SIG-M5 treated with dmso at 0.1 percent for 504 hours (cell line): ENCODE data around the gene GRID1.
"Not testable (repeated sequence)": the region's sequence is repeated elsewhere in the genome, so short reads cannot be mapped to it uniquely, and the experiment has no call there.

ENCODE experiments used
- DNase-seq: peaks from one replicate; lab custom pipeline; 2025; ENCODE audit not compliant: unreplicated experiment; lab: John Stamatoyannopoulos, UW

Gene GRID1

GRCh38 chr10:86098187-86098881 lies 268.3 kb downstream of the GRID1 start:
- no peak for DNase-seq

GRCh38 chr10:86095061-86095460 lies 271.5 kb downstream of the GRID1 start:
- not testable (repeated sequence) for DNase-seq

GRCh38 chr10:86092311-86092710 lies 274.3 kb downstream of the GRID1 start:
- not testable (repeated sequence) for DNase-seq

- no peak for DNase-seq
These were observed 275.4 kb downstream of the GRID1 start for GRCh38 chr10:86091216-86091615.

GRCh38 chr10:86090807-86091206 lies 275.8 kb downstream of the GRID1 start:
- DNase-seq, result no peak

GRCh38 chr10:86087716-86088115 lies 278.9 kb downstream of the GRID1 start:
- no peak for DNase-seq

- no peak for DNase-seq
These were observed 280.2 kb downstream of the GRID1 start for GRCh38 chr10:86086418-86086817.

GRCh38 chr10:86085686-86086085 lies 280.9 kb downstream of the GRID1 start:
- no peak for DNase-seq

- no peak for DNase-seq
These were observed 281.5 kb downstream of the GRID1 start for GRCh38 chr10:86085136-86085535.

GRCh38 chr10:86084585-86084984 lies 282.0 kb downstream of the GRID1 start:
- no peak for DNase-seq

- no peak for DNase-seq
These were observed 282.9 kb downstream of the GRID1 start for GRCh38 chr10:86083664-86084175.

- DNase-seq, result no peak
These were observed 283.4 kb downstream of the GRID1 start for GRCh38 chr10:86083206-86083605.

GRCh38 chr10:86082556-86082955 lies 284.0 kb downstream of the GRID1 start:
- no peak for DNase-seq

- DNase-seq, result no peak
These were observed 287.5 kb downstream of the GRID1 start for GRCh38 chr10:86079088-86079487.

- no peak for DNase-seq
These were observed 288.0 kb downstream of the GRID1 start for GRCh38 chr10:86078639-86079035.

GRCh38 chr10:86077871-86078638 lies 288.5 kb downstream of the GRID1 start:
- no peak for DNase-seq

GRCh38 chr10:86077271-86077670 lies 289.3 kb downstream of the GRID1 start:
- no peak for DNase-seq

GRCh38 chr10:86076497-86076896 lies 290.1 kb downstream of the GRID1 start:
- DNase-seq, result not testable (repeated sequence)

- no peak for DNase-seq
These were observed 291.1 kb downstream of the GRID1 start for GRCh38 chr10:86075512-86075911.

- no peak for DNase-seq
These were observed 292.3 kb downstream of the GRID1 start for GRCh38 chr10:86074294-86074693.

GRCh38 chr10:86073199-86073977 lies 293.2 kb downstream of the GRID1 start:
- no peak for DNase-seq
